Measurements from ENCODE around the gene U2AF2. TPM values are rescaled to one million over a fixed set of nuclear protein-coding genes. Genes with fewer than 3 reads are reported as not detected.

U2AF2 gene
- total RNA-seq, 1 donor from 2014 or later: 74.5 TPM

GRCh38 chr19:55640043-55640576 is 14.7 kb upstream of the U2AF2 start:
- intact Hi-C loops (cut with DNase I): no loop called here
- no peak for DNase-seq (ENCODE audit: missing footprints)
- ATAC-seq: peak; percentile 21

- intact Hi-C loops (cut with DNase I): no loop called here
- ATAC-seq: peak; percentile 67
Measured at GRCh38 chr19:55640577-55641425, 14.0 kb upstream of the U2AF2 start, which contains the start of gene ZNF580. Gene ZNF580, plus strand, starts transcription at chr19:55641002. Its CDS starts 1,507 bp downstream, at chr19:55642509.

GRCh38 chr19:55641426-55642152 is 13.2 kb upstream of the U2AF2 start:
- intact Hi-C loops (cut with DNase I): no loop called here
- ATAC-seq (peak; percentile 1), DNase-seq (ENCODE audit: missing footprints) (no peak)

More at GRCh38 chr19:55640577-55641425, 14.0 kb upstream of the U2AF2 start, which contains the start of gene ZNF580:
- DNase-seq (ENCODE audit: missing footprints): peak; percentile 86

- intact Hi-C loops (cut with DNase I): no loop called here
- no peak for DNase-seq (ENCODE audit: missing footprints)
- no peak for ATAC-seq
Measured at GRCh38 chr19:55642153-55643002, 12.5 kb upstream of the U2AF2 start.

GRCh38 chr19:55643003-55643886 is 11.6 kb upstream of the U2AF2 start, which contains the start of gene ZNF581:
Gene ZNF581, plus strand, starts transcription at chr19:55643649. Its CDS starts 923 bp downstream, at chr19:55644572.
- peak; percentile 84 for DNase-seq (ENCODE audit: missing footprints)
- intact Hi-C loops (cut with DNase I): no loop called here
- ATAC-seq: peak; percentile 45

GRCh38 chr19:55643887-55644176 is 11.0 kb upstream of the U2AF2 start:
- intact Hi-C loops (cut with DNase I): no loop called here
- no peak for ATAC-seq
- DNase-seq (ENCODE audit: missing footprints): no peak

GRCh38 chr19:55644191-55644833 is 10.5 kb upstream of the U2AF2 start:
- intact Hi-C loops (cut with DNase I): no loop called here
- no peak for DNase-seq (ENCODE audit: missing footprints)
- ATAC-seq: no peak

GRCh38 chr19:55644842-55645511 is 9.9 kb upstream of the U2AF2 start:
- ATAC-seq (no peak), DNase-seq (ENCODE audit: missing footprints) (no peak)
- intact Hi-C loops (cut with DNase I): no loop called here

- DNase-seq (ENCODE audit: missing footprints): no peak
Measured at GRCh38 chr19:55645512-55645881, 9.3 kb upstream of the U2AF2 start.

GRCh38 chr19:55646889-55647731 is 7.7 kb upstream of the U2AF2 start:
- intact Hi-C loops (cut with DNase I): no loop called here
- DNase-seq (ENCODE audit: missing footprints) (no peak), ATAC-seq (no peak)

More at GRCh38 chr19:55645512-55645881, 9.3 kb upstream of the U2AF2 start:
- intact Hi-C loops (cut with DNase I): no loop called here
- ATAC-seq: no peak

GRCh38 chr19:55647732-55648584 is 6.9 kb upstream of the U2AF2 start, which contains the start of gene CCDC106:
Gene CCDC106, plus strand, starts transcription at chr19:55648212. Its CDS starts 835 bp downstream, at chr19:55649047.
- intact Hi-C loops (cut with DNase I): no loop called here
- DNase-seq (ENCODE audit: missing footprints) (no peak), ATAC-seq (peak; percentile 60)

- DNase-seq (ENCODE audit: missing footprints) (no peak), ATAC-seq (no peak)
Measured at GRCh38 chr19:55648585-55649267, 6.1 kb upstream of the U2AF2 start.

GRCh38 chr19:55649268-55650125 is 5.3 kb upstream of the U2AF2 start:
- DNase-seq (ENCODE audit: missing footprints) (no peak), ATAC-seq (no peak)
- intact Hi-C loops (cut with DNase I): loop anchor here (5.0 kb wide), 1 partner anchor 52 kb away; the partner anchor contains the start of gene FIZ1

More at GRCh38 chr19:55648585-55649267, 6.1 kb upstream of the U2AF2 start:
- intact Hi-C loops (cut with DNase I): no loop called here
